ENCODE data around the gene APBB2. TPM values are rescaled to one million over a fixed set of nuclear protein-coding genes. Genes with fewer than 3 reads are reported as not detected.

The APBB2 gene
- total and polyA plus RNA-seq, 2 of the 8 experiments (the other 6 are each of a cell fraction or from before 2014, with no cell fraction given): 58.7 to 59.4 TPM

GRCh38 chr4:40953283-40954087, 260.9 kb downstream of the APBB2 start:
- H3K79me2 ChIP-seq (ENCODE audit: control insufficient read depth in 1 of 2, insufficient read depth in 2 of 2, low read length in 2 of 2): no peaks in the 10 kb centered on the region
- H3K23me2 ChIP-seq (ENCODE audit: low read depth, low read length): no peaks in the 10 kb centered on the region
- H2BK20ac ChIP-seq (ENCODE audit: low read length): no peak overlapping the region
- no peak overlapping the region for H3K23ac ChIP-seq (ENCODE audit: insufficient read length)
- H4K91ac ChIP-seq (replicated peaks; ENCODE audit: insufficient read length, low read length): no peak overlapping the region
- no peak overlapping the region; a peak in 1 of 7 replicates for H3K9ac ChIP-seq (replicated peaks in 1 of 4; ENCODE audit: extremely low read depth in 1 of 4, low read depth in 3 of 4, low read length in 3 of 4)
- no peak overlapping the region for H3K14ac ChIP-seq (ENCODE audit: insufficient read length)
- no peaks in the 10 kb centered on the region for H3K79me1 ChIP-seq (ENCODE audit: low read depth, low read length)
- 85% methylated on average over 12 of the region's 12 CpGs; no CpG with 5 or more reads in 1 of the 2 experiments for WGBS, 2 experiments (ENCODE audit: extremely low coverage in 1 of 2, insufficient coverage in 1 of 2, insufficient read length in 1 of 2, insufficient replicate concordance in 2 of 2, low coverage in 1 of 2, low lambda C conversion rate in 2 of 2, missing lambda C conversion rate in 1 of 2)
- no peak overlapping the region for H2BK15ac ChIP-seq (ENCODE audit: low read length)
- CTCF ChIA-PET (ENCODE audit: partially characterized antibody): interaction anchor here (0.6 to 1.4 kb wide), 3 partner anchors 12 to 46 kb away, joined by 3 to 4 read pairs (median 3); no protein-coding TSS in a partner anchor
- DNase-seq (ENCODE audit: low read depth in 1 of 2, low spot score in 2 of 2) (no peak), FAIRE-seq (no peak)
- no peaks in the 10 kb centered on the region for H3K9me3 ChIP-seq (ENCODE audit: insufficient read depth in 2 of 2, low read depth in 1 of 2, low read length in 1 of 2)
- no peaks in the 10 kb centered on the region for H3K36me3 ChIP-seq (ENCODE audit: control insufficient read depth in 2 of 4, insufficient read depth in 4 of 4, low read length in 3 of 4)
- H3K27ac ChIP-seq (ENCODE audit: low read depth, low read length): no peak overlapping the region
- no peaks in the 10 kb centered on the region for H4K20me1 ChIP-seq (replicated peaks in 1 of 2; ENCODE audit: control insufficient read depth in 1 of 2, insufficient read depth in 2 of 2, low read length in 2 of 2)
- no peak overlapping the region for H2AFZ ChIP-seq (ENCODE audit: low read length)
- H3K27me3 ChIP-seq (replicated peaks in 1 of 4; ENCODE audit: control insufficient read depth in 3 of 4, extremely low read depth in 1 of 4, insufficient read depth in 3 of 4, low read length in 3 of 4): no peaks in the 10 kb centered on the region
- H2BK120ac ChIP-seq (replicated peaks; ENCODE audit: low read depth, low read length): no peak overlapping the region
- no peak overlapping the region; the same call in 1 of the 2 replicates for H2BK5ac ChIP-seq (ENCODE audit: low read depth, low read length)
- H3K4ac ChIP-seq (replicated peaks; ENCODE audit: insufficient read length, low read depth, low read length): no peak overlapping the region
- no peak overlapping the region for H3K4me3 ChIP-seq (ENCODE audit: extremely low read depth in 1 of 4, insufficient read depth in 2 of 4, low read depth in 3 of 4, low read length in 4 of 4)
- H2BK12ac ChIP-seq (ENCODE audit: low read depth, low read length): no peak overlapping the region
- no peak overlapping the region for H3K4me2 ChIP-seq (ENCODE audit: insufficient read depth in 1 of 2, low read depth in 2 of 2, low read length in 2 of 2)
- no peak overlapping the region for H4K8ac ChIP-seq (ENCODE audit: extremely low read depth, insufficient read depth, low read length)
- H3K56ac ChIP-seq (replicated peaks; ENCODE audit: insufficient read length, low read depth, low read length): no peak overlapping the region
- no peak overlapping the region; the same call in 1 of the 2 replicates for H3K18ac ChIP-seq (ENCODE audit: extremely low read depth, low read length)
- no peak overlapping the region for H4K5ac ChIP-seq (ENCODE audit: insufficient read length, low read depth, low read length)
- no peak overlapping the region for H2AK5ac ChIP-seq (ENCODE audit: low read depth, low read length)
- POLR2A ChIA-PET (ENCODE audit: partially characterized antibody): interaction anchor here (1.0 to 1.6 kb wide), 3 partner anchors 11 to 261 kb away, joined by 3 read pairs; partner anchors contain the start of gene APBB2
- peaks cover 0 to 6% (median under 1%) of the 10 kb centered on the region in 4 experiments; a peak in 3 of 7 replicates for H3K4me1 ChIP-seq (replicated peaks in 1 of 4; ENCODE audit: control insufficient read depth in 3 of 4, insufficient read depth in 4 of 4, low read length in 3 of 4)
- no peak for TF ChIP-seq CHD2 (IDR thresholded peaks at IDR 0.05; ENCODE audit: low read length)
- TF ChIP-seq BCL11A (IDR thresholded peaks at IDR 0.05; ENCODE audit: low read depth in 2 of 2, low read length in 2 of 2): no peak
- TF ChIP-seq USF2 (IDR thresholded peaks at IDR 0.05; ENCODE audit: low read length): no peak
- TF ChIP-seq SUZ12 (IDR thresholded peaks at IDR 0.05; ENCODE audit: low read length): no peak

All from H1 (cell line).